DND-41 (cell line): Measurements from ENCODE around the gene XYLT1.

Source experiments
- ATAC-seq: fragments of 200-7000 bp; cut with Tn5 transposase; 3 replicates; pipeline ENCODE4 v1.9.1; 2021; ENCODE audit warnings: low read depth; ENCODE audit not compliant: insufficient read depth
- DNase-seq: peaks from one replicate; pipeline ENCODE4 v3.0.0-alpha.2; 2020
- H2AFZ ChIP-seq: 2 replicates; pipeline ENCODE4 v1.6.0; 2012; ENCODE audit warnings: low read depth, low read length
- H3K27ac ChIP-seq: 2 replicates; pipeline ENCODE4 v1.5.1; 2012; ENCODE audit warnings: low read length, inconsistent platforms
- H3K27me3 ChIP-seq: fragments of 200-600 bp; sonication (generic); 2 replicates; pipeline ENCODE4 v1.6.0; 2012; ENCODE audit warnings: low read length, mild to moderate bottlenecking, inconsistent platforms; ENCODE audit not compliant: insufficient read depth, poor library complexity
- H3K36me3 ChIP-seq: 2 replicates; pipeline ENCODE4 v1.5.1; 2012; ENCODE audit warnings: low read length, inconsistent platforms; ENCODE audit not compliant: insufficient read depth
- H3K4me1 ChIP-seq: 2 replicates; pipeline ENCODE4 v1.5.1; 2012; ENCODE audit warnings: mild to moderate bottlenecking, low read length; ENCODE audit not compliant: insufficient read depth
- H3K4me2 ChIP-seq: 2 replicates; pipeline ENCODE4 v1.6.0; 2012; ENCODE audit warnings: mild to moderate bottlenecking, moderate library complexity, low read length, inconsistent platforms; ENCODE audit not compliant: insufficient read depth
- H3K4me3 ChIP-seq, 2 experiments: fragments of 200-600 bp in 1 of 2; shearing (Covaris generic) in 1 of 2; 2 replicates each; pipeline ENCODE4 v1.5.1; 2012 to 2016; ENCODE audit warnings: inconsistent platforms in 2 of 2, low read length in 2 of 2, mild to moderate bottlenecking in 2 of 2, low read depth in 1 of 2, moderate library complexity in 1 of 2
- H3K79me2 ChIP-seq: 2 replicates; pipeline ENCODE4 v1.6.0; 2012; ENCODE audit warnings: low read length, inconsistent platforms; ENCODE audit not compliant: insufficient read depth
- H3K9ac ChIP-seq: 2 replicates; pipeline ENCODE4 v1.6.0; 2012; ENCODE audit warnings: low read depth, mild to moderate bottlenecking, inconsistent platforms, low read length, moderate library complexity
- H3K9me3 ChIP-seq: 2 replicates; pipeline ENCODE4 v1.5.1; 2012; ENCODE audit warnings: low read length, moderate library complexity, mild to moderate bottlenecking, inconsistent platforms; ENCODE audit not compliant: insufficient read depth, severe bottlenecking
- H4K20me1 ChIP-seq: 2 replicates; pipeline ENCODE4 v1.6.0; 2012; ENCODE audit warnings: low read length; ENCODE audit not compliant: insufficient read depth
- CTCF ChIP-seq: IDR thresholded peaks from 2 replicates; pipeline ENCODE4 v1.5.1; 2012; ENCODE audit warnings: borderline replicate concordance, low read length, moderate library complexity, mild to moderate bottlenecking; ENCODE audit not compliant: poor library complexity, severe bottlenecking; ENCODE audit errors: extremely low read depth
- EZH2 ChIP-seq: IDR thresholded peaks from 3 replicates; pipeline ENCODE4 v1.6.1; 2012; ENCODE audit warnings: borderline replicate concordance, low read depth, mild to moderate bottlenecking, moderate library complexity, low read length, inconsistent platforms; ENCODE audit not compliant: severe bottlenecking

The XYLT1 gene

GRCh38 chr16:17145029-17145428 lies 325.7 kb downstream of the XYLT1 start:
- H3K4me1 ChIP-seq = no peaks in the 10 kb centered on the region
- no peaks in the 10 kb centered on the region for H3K9me3 ChIP-seq
- H3K4me3 ChIP-seq = no peak overlapping the region
- H3K79me2 ChIP-seq = no peaks in the 10 kb centered on the region
- no peak overlapping the region for H2AFZ ChIP-seq
- H3K36me3 ChIP-seq = no peaks in the 10 kb centered on the region
- ATAC-seq (no peak), DNase-seq (no peak)
- no peak overlapping the region for H3K27ac ChIP-seq
- H3K27me3 ChIP-seq = no peaks in the 10 kb centered on the region
- no peak overlapping the region for H3K9ac ChIP-seq
- no peak for TF ChIP-seq EZH2
- TF ChIP-seq CTCF = no peak
- no peaks in the 10 kb centered on the region for H4K20me1 ChIP-seq
- no peak overlapping the region for H3K4me2 ChIP-seq

GRCh38 chr16:17144431-17144830 lies 326.3 kb downstream of the XYLT1 start:
- Histone ChIP-seq H2AFZ (no peak overlapping the region), H3K4me2 (no peak overlapping the region), H3K79me2 (no peaks in the 10 kb centered on the region), H3K4me3 (no peak overlapping the region), H3K9me3 (no peaks in the 10 kb centered on the region), H3K4me1 (no peaks in the 10 kb centered on the region), H4K20me1 (no peaks in the 10 kb centered on the region), H3K9ac (no peak overlapping the region), H3K36me3 (no peaks in the 10 kb centered on the region), H3K27ac (no peak overlapping the region), H3K27me3 (no peaks in the 10 kb centered on the region)
- DNase-seq = no peak
- TF ChIP-seq EZH2 = no peak
- TF ChIP-seq CTCF = no peak
- no peak for ATAC-seq

- no peaks in the 10 kb centered on the region for H3K36me3 ChIP-seq
- no peaks in the 10 kb centered on the region for H4K20me1 ChIP-seq
Observed at GRCh38 chr16:17143546-17144419, 327.0 kb downstream of the XYLT1 start.

More at GRCh38 chr16:17143546-17144419, 327.0 kb downstream of the XYLT1 start:
- Histone ChIP-seq H3K4me1 (no peaks in the 10 kb centered on the region), H3K4me2 (no peak overlapping the region), H3K79me2 (no peaks in the 10 kb centered on the region), H3K27me3 (no peaks in the 10 kb centered on the region), H3K9me3 (no peaks in the 10 kb centered on the region), H3K9ac (no peak overlapping the region), H3K4me3 (no peak overlapping the region), H2AFZ (no peak overlapping the region), H3K27ac (no peak overlapping the region)
- ATAC-seq (no peak), DNase-seq (no peak)
- no peak for TF ChIP-seq EZH2
- TF ChIP-seq CTCF = no peak
